K562 (cell line): ENCODE measurements around the gene WIPF3. TPM values are rescaled to one million over a fixed set of nuclear protein-coding genes. Genes with fewer than 3 reads are reported as not detected.

ENCODE experiments used
- ATAC-seq: fragments of 200-7000 bp; cut with Tn5 transposase; 3 replicates; pipeline ENCODE4 v1.9.1; 2020; ENCODE audit warnings: moderate library complexity
- BruUV-seq: library from RNA; stranded (reverse); fragments of 400-500 nt; replicated peaks from 2 replicates; lab custom pipeline; 2021; lab: Mats Ljungman, UMichigan
- CTCF ChIA-PET: fragments of 300-600 bp; formaldehyde crosslinking; extraction: SDS; loops from one replicate; lab custom pipeline; 2021; ENCODE audit warnings: low intra/inter-chr PET ratio; lab: Yijun Ruan, JAX
- POLR2A ChIA-PET: fragments of 300-600, 350-650 bp; sonication (Branson Sonifier 250); formaldehyde crosslinking; extraction: SDS; loops from one replicate; lab custom pipeline; 2021; ENCODE audit warnings: antibody characterized with exemption, inconsistent platforms; lab: Yijun Ruan, JAX
- DNase-seq, 4 experiments: peaks; one replicate each; pipeline versions ENCODE4 v3.0.0 to v3.0.0-alpha.2; 2011 to 2018; ENCODE audit warnings: low spot score in 3 of 4, mixed read lengths in 3 of 4; ENCODE audit errors: extremely low read depth in 1 of 4
- FAIRE-seq: peaks from 2 replicates; lab custom pipeline; 2011; peaks lifted over from hg19 to GRCh38; lab: Jason Lieb, UNC
- H2AFZ ChIP-seq: 2 replicates; pipeline ENCODE4 v1.6.0; 2011; ENCODE audit warnings: low read depth, low read length, control low read depth, inconsistent platforms
- H3K27ac ChIP-seq: fragments of 200-600 bp; 3 replicates; pipeline ENCODE4 v1.8.0; 2011; ENCODE audit warnings: low read depth, mild to moderate bottlenecking, control low read depth, inconsistent platforms, low read length, moderate library complexity, mixed read lengths; ENCODE audit errors: extremely low read depth
- H3K27me3 ChIP-seq, 2 experiments: fragments of 300-600 bp in 1 of 2; 2 replicates in 1 of 2; 3 replicates in 1 of 2; pipeline versions ENCODE4 v1.6.0 to v1.8.0; 2011; ENCODE audit warnings: inconsistent platforms in 2 of 2, low read length in 2 of 2, mild to moderate bottlenecking in 1 of 2, mixed read lengths in 1 of 2, moderate library complexity in 1 of 2; ENCODE audit not compliant: control insufficient read depth in 2 of 2, insufficient read depth in 2 of 2
- H3K36me3 ChIP-seq: fragments of 300-600 bp; 3 replicates; pipeline ENCODE4 v1.8.0; 2011; ENCODE audit warnings: mild to moderate bottlenecking, low read length, inconsistent platforms; ENCODE audit not compliant: control insufficient read depth, insufficient read depth
- H3K4me1 ChIP-seq, 2 experiments: fragments of 200-600 bp in 1 of 2; replicated peaks in 1 of 2; 2 replicates in 1 of 2; 3 replicates in 1 of 2; pipeline versions ENCODE4 v1.5.1 to v1.8.0; 2011; ENCODE audit warnings: inconsistent platforms in 2 of 2, low read length in 2 of 2, mild to moderate bottlenecking in 1 of 2, mixed read lengths in 1 of 2, moderate library complexity in 1 of 2; ENCODE audit not compliant: control insufficient read depth in 2 of 2, insufficient read depth in 2 of 2
- H3K4me2 ChIP-seq: 2 replicates; pipeline ENCODE4 v1.6.1; 2011; ENCODE audit warnings: low read length, control low read depth, inconsistent platforms, mixed read lengths; ENCODE audit not compliant: insufficient read depth
- H3K4me3 ChIP-seq: fragments of 200-600 bp; sonication (generic), shearing (Covaris generic); 2 replicates; pipeline ENCODE4 v1.5.1; 2016; ENCODE audit warnings: control low read depth, inconsistent platforms
- H3K79me2 ChIP-seq: fragments of 200-600 bp; 3 replicates; pipeline ENCODE4 v1.8.0; 2011; ENCODE audit warnings: low read length, inconsistent platforms; ENCODE audit not compliant: control insufficient read depth, insufficient read depth
- H3K9ac ChIP-seq, 2 experiments: 2 replicates each; pipeline versions ENCODE4 v1.6.0 to v1.6.1; 2011; ENCODE audit warnings: low read depth in 2 of 2, low read length in 2 of 2, control low read depth in 1 of 2, inconsistent platforms in 1 of 2, mild to moderate bottlenecking in 1 of 2, mixed read lengths in 1 of 2; ENCODE audit not compliant: insufficient read depth in 1 of 2
- H3K9me1 ChIP-seq: one replicate; pipeline ENCODE4 v1.6.0; 2011; ENCODE audit warnings: inconsistent platforms, mild to moderate bottlenecking, low read length, moderate library complexity; ENCODE audit not compliant: control insufficient read depth, insufficient read depth
- H3K9me3 ChIP-seq: replicated peaks from 2 replicates; pipeline ENCODE4 v1.5.1; 2011; ENCODE audit warnings: low read depth, low read length, inconsistent platforms; ENCODE audit not compliant: control insufficient read depth, insufficient read depth
- H4K20me1 ChIP-seq: replicated peaks from 2 replicates; pipeline ENCODE4 v1.6.1; 2011; ENCODE audit warnings: low read length, inconsistent platforms, mixed read lengths; ENCODE audit not compliant: control insufficient read depth, insufficient read depth
- C11orf30 ChIP-seq: fragments of 450-650 bp; IDR thresholded peaks from 2 replicates; pipeline ENCODE4 v1.6.1; 2016; ENCODE audit warnings: low read depth, mild to moderate bottlenecking
- CBFB ChIP-seq: sonication (generic); formaldehyde crosslinking; IDR thresholded peaks from 2 replicates; pipeline ENCODE4 v1.4.0; 2020; ENCODE audit warnings: mild to moderate bottlenecking, missing genetic modification reagents
- FOXA1 ChIP-seq: fragments of 450-650 bp; IDR thresholded peaks from 2 replicates; pipeline ENCODE4 v1.6.1; 2016; ENCODE audit warnings: mild to moderate bottlenecking, borderline replicate concordance
- HMG20B ChIP-seq: fragments of 250-450 bp; sonication (Bioruptor Pico); IDR thresholded peaks from 2 replicates; pipeline ENCODE4 v1.5.0; 2021; ENCODE audit warnings: mild to moderate bottlenecking
- MXI1 ChIP-seq: IDR thresholded peaks from 2 replicates; pipeline ENCODE4 v1.6.1; 2011; ENCODE audit warnings: low read depth, mild to moderate bottlenecking, improper control_type of control experiment, low read length
- POLR2AphosphoS2 ChIP-seq: IDR thresholded peaks from 2 replicates; pipeline ENCODE4 v1.6.1; 2012; ENCODE audit warnings: low read length, improper control_type of control experiment
- TARDBP ChIP-seq: fragments of 450-650 bp; IDR thresholded peaks from 2 replicates; pipeline ENCODE4 v1.6.1; 2016
- TEAD4 ChIP-seq, 2 experiments: sonication (generic) in 1 of 2; formaldehyde crosslinking in 1 of 2; IDR thresholded peaks; 2 replicates each; pipeline versions ENCODE4 v1.6.1 to v1.8.0; 2012 to 2022; ENCODE audit warnings: borderline replicate concordance in 1 of 2, inconsistent platforms in 1 of 2, low read length in 1 of 2, mild to moderate bottlenecking in 1 of 2, missing genetic modification reagents in 1 of 2
- ZNF316 ChIP-seq: fragments of 450-650 bp; IDR thresholded peaks from 2 replicates; pipeline ENCODE4 v1.6.1; 2016
- ZNF384 ChIP-seq: IDR thresholded peaks from 2 replicates; pipeline ENCODE4 v1.6.1; 2012; ENCODE audit warnings: low read depth, low read length, improper control_type of control experiment
- WGBS: fragments of 100-300 bp; shearing (Covaris generic); methylation state at CpG from one replicate; pipeline ENCODE4 v1.1.6; 2016; ENCODE audit warnings: low coverage, mixed read lengths; ENCODE audit not compliant: insufficient coverage; ENCODE audit errors: missing lambda C conversion rate; 5-methylcytosine and 5-hydroxymethylcytosine counted together
- in situ Hi-C: fragments of 300-500 bp; cut with MboI; formaldehyde crosslinking; loops from 4 replicates; pipeline ENCODE4 v1.15.0; 2018; ENCODE audit warnings: inconsistent platforms, mixed read lengths
- intact Hi-C: fragments of 100-400 bp; cut with micrococcal nuclease; formaldehyde crosslinking; loops from 2 replicates; pipeline ENCODE4 v1.14.2; 2022
- polyA plus RNA-seq, 8 experiments: library from polyadenylated mRNA; depleted of rRNA in 4 of 8; stranded (reverse) in 5 of 8; unstranded in 3 of 8; fragments of >200 nt; fragmentation: Nextera tagmentation in 2 of 8; fragmentation: Illumina TruSeq in 1 of 8; extraction: Ambion mirVana in 2 of 8; extraction: Trizol in 1 of 8; gene quantifications; 2 replicates each; pipeline versions ENCODE4 v1.2.1 to v1.2.3, GENCODE V29; 2011 to 2014; ENCODE audit warnings: inconsistent platforms in 1 of 8, missing spikeins in 1 of 8
- total RNA-seq, 7 experiments: library from RNA; depleted of rRNA in 6 of 7; stranded (reverse); fragments of >200 nt in 6 of 7; fragmentation: Illumina TruSeq in 2 of 7; extraction: Trizol in 2 of 7; gene quantifications; 2 replicates each; pipeline versions ENCODE4 v1.2.1 to v1.2.3, GENCODE V29; 2011 to 2021; ENCODE audit warnings: low replicate concordance in 1 of 7

The WIPF3 gene
- total and polyA plus RNA-seq, 9 of the 15 experiments (the other 6 are each of a cell fraction or from before 2014, with no cell fraction given), result 0.18 to 3.2 (median 1.7) TPM

DNA sequence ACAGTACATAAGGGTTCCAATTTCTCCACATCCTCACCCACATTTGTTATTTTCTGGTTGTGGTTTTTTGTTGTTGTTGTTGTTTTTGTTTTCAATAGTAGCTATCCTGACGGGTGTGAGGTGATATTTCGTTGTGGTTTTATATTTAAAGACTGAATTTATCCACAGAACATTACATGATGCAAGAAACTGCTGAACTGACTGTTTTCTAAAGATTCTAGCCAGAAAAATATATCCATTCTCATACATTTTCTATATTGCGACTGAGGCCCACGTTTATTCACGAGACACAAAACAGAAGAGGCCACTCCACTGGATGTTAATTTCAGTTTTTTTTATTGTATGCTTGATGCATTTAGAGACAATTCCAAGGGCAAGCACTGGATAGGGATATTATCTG, 113.5 kb downstream of the WIPF3 start:
- Histone ChIP-seq H2AFZ (no peak overlapping the region), H3K27me3 (peaks cover 6 to 27% of the 10 kb centered on the region in 2 experiments; a peak in 2 of 5 replicates), H3K4me2 (no peak overlapping the region), H3K36me3 (no peaks in the 10 kb centered on the region), H3K4me3 (no peak overlapping the region), H3K9me3 (no peaks in the 10 kb centered on the region), H3K4me1 (peaks cover 2 to 3% of the 10 kb centered on the region in 2 experiments; a peak in 3 of 5 replicates), H3K9ac (no peak overlapping the region), H3K27ac (no peak overlapping the region), H3K79me2 (no peaks in the 10 kb centered on the region), H3K9me1 (no peaks in the 10 kb centered on the region), H4K20me1 (0 out of 2 replicates have a peak, but pooled peaks cover 3% of the 10 kb centered on the region)
- in situ Hi-C loops, result loop anchor here (10.0 kb wide), 1 partner anchor 285 kb away; no protein-coding TSS in a partner anchor
- POLR2A ChIA-PET, result no interaction called here
- DNase-seq (no peak), ATAC-seq (no peak), FAIRE-seq (no peak)
- CTCF ChIA-PET, result no interaction called here
- TF ChIP-seq FOXA1 (no peak), TARDBP (no peak), TEAD4 (IDR thresholded peaks at IDR 0.05; ENCODE audit: low read length) (no peak), TEAD4 (CRISPR knock-in tag; IDR thresholded peaks at IDR 0.05; ENCODE audit: borderline replicate concordance) (no peak), HMG20B (CRISPR knock-in tag) (no peak), ZNF384 (no peak), ZNF316 (peak; percentile 59), POLR2AphosphoS2 (no peak), MXI1 (no peak), C11orf30 (peak; percentile 17; the same call in 1 of the 2 replicates), CBFB (CRISPR knock-in tag) (no peak)
- no TSS peak for BruUV-seq
- intact Hi-C loops, result loop anchor here (2.0 kb wide), 1 partner anchor 41 kb away; no protein-coding TSS in a partner anchor
- 27% methylated on average over 5 of the region's 5 CpGs for WGBS
